GM23338 (cell line): Measurements from ENCODE around the gene APCDD1L. TPM values are rescaled to one million over a fixed set of nuclear protein-coding genes. Genes with fewer than 3 reads are reported as not detected.

Experiments
- ATAC-seq: fragments of 200-7000 bp; cut with Tn5 transposase; 3 replicates; pipeline ENCODE4 v1.9.1; 2020
- DNase-seq: peaks from one replicate; pipeline ENCODE4 v3.0.0-alpha.2; 2015; ENCODE audit warnings: low spot score
- H2AFZ ChIP-seq: fragments of 200-600 bp; sonication (generic); 2 replicates; pipeline ENCODE4 v1.8.0; 2016; ENCODE audit warnings: antibody characterized with exemption, mild to moderate bottlenecking, moderate library complexity
- H3F3A ChIP-seq: fragments of 200-600 bp; sonication (generic); replicated peaks from 2 replicates; pipeline ENCODE4 v1.8.0; 2017; ENCODE audit warnings: antibody characterized with exemption, mixed run types, low read depth
- H3K27ac ChIP-seq: fragments of 200-600 bp; sonication (generic); 2 replicates; pipeline ENCODE4 v1.6.1; 2016; ENCODE audit warnings: low read depth
- H3K27me3 ChIP-seq: fragments of 200-600 bp; sonication (generic); 2 replicates; pipeline ENCODE4 v1.8.0; 2016; ENCODE audit warnings: mild to moderate bottlenecking, mixed run types, moderate library complexity; ENCODE audit not compliant: insufficient read depth
- H3K36me3 ChIP-seq: fragments of 200-600 bp; sonication (generic); 2 replicates; pipeline ENCODE4 v1.8.0; 2016; ENCODE audit warnings: mild to moderate bottlenecking; ENCODE audit not compliant: insufficient read depth
- H3K4me1 ChIP-seq: fragments of 200-600 bp; sonication (generic); 2 replicates; pipeline ENCODE4 v1.8.0; 2016; ENCODE audit warnings: mild to moderate bottlenecking, moderate library complexity; ENCODE audit not compliant: insufficient read depth
- H3K4me2 ChIP-seq: fragments of 200-600 bp; sonication (generic); 2 replicates; pipeline ENCODE4 v1.7.1; 2017; ENCODE audit warnings: mixed run types
- H3K4me3 ChIP-seq: fragments of 200-600 bp; sonication (generic); 2 replicates; pipeline ENCODE4 v1.6.1; 2016; ENCODE audit warnings: mixed run types
- H3K79me2 ChIP-seq: fragments of 200-600 bp; sonication (generic); replicated peaks from 2 replicates; pipeline ENCODE4 v1.8.0; 2017; ENCODE audit warnings: mild to moderate bottlenecking; ENCODE audit not compliant: insufficient read depth
- H3K9me2 ChIP-seq: fragments of 200-600 bp; sonication (generic); 2 replicates; pipeline ENCODE4 v1.8.0; 2017; ENCODE audit not compliant: insufficient read depth
- H4K20me1 ChIP-seq: fragments of 200-600 bp; sonication (generic); replicated peaks from 2 replicates; pipeline ENCODE4 v1.8.0; 2017; ENCODE audit warnings: mild to moderate bottlenecking; ENCODE audit not compliant: insufficient read depth
- H3K27ac Mint-ChIP-seq: 2 replicates; pipeline ENCODE4 v1.8.0; 2020; ENCODE audit warnings: inconsistent platforms, mild to moderate bottlenecking, moderate library complexity, mixed read lengths
- H3K27me3 Mint-ChIP-seq: 3 replicates; pipeline ENCODE4 v1.8.0; 2022; ENCODE audit warnings: low read depth, mild to moderate bottlenecking, moderate library complexity, mixed read lengths, inconsistent platforms; ENCODE audit not compliant: insufficient read depth, poor library complexity
- H3K36me3 Mint-ChIP-seq: 3 replicates; pipeline ENCODE4 v1.8.0; 2021; ENCODE audit warnings: low read depth, mild to moderate bottlenecking, inconsistent platforms, moderate library complexity, mixed read lengths
- H3K4me1 Mint-ChIP-seq: 3 replicates; pipeline ENCODE4 v1.8.0; 2020; ENCODE audit warnings: mild to moderate bottlenecking, inconsistent platforms, mixed read lengths
- H3K4me3 Mint-ChIP-seq: 3 replicates; pipeline ENCODE4 v1.8.0; 2021; ENCODE audit warnings: moderate library complexity, mild to moderate bottlenecking, inconsistent platforms, mixed read lengths
- H3K9me3 Mint-ChIP-seq: 3 replicates; pipeline ENCODE4 v1.8.0; 2020; ENCODE audit warnings: moderate library complexity, mild to moderate bottlenecking, inconsistent platforms, mixed read lengths
- CREB1 ChIP-seq: fragments of 250-450 bp; sonication (Bioruptor Pico); IDR thresholded peaks from 2 replicates; pipeline ENCODE4 v1.5.0; 2020; ENCODE audit warnings: low read depth, mild to moderate bottlenecking, moderate library complexity
- CTCF ChIP-seq, 2 experiments: fragments of 200-600 bp in 1 of 2; sonication (generic) in 1 of 2; conservative IDR thresholded peaks; 2 replicates each; pipeline versions ENCODE4 v1.5.1 to v1.6.1; 2016 to 2017; ENCODE audit warnings: antibody characterized with exemption in 2 of 2, low read depth in 2 of 2, mild to moderate bottlenecking in 2 of 2, moderate library complexity in 1 of 2
- ETS1 ChIP-seq: IDR thresholded peaks from 2 replicates; pipeline ENCODE4 v1.6.1; 2016; ENCODE audit warnings: antibody characterized with exemption
- EZH2 ChIP-seq: fragments of 200-600 bp; sonication (generic); IDR thresholded peaks from one replicate; pipeline ENCODE4 v1.8.0; 2017; ENCODE audit warnings: antibody characterized with exemption, mild to moderate bottlenecking, low read depth; ENCODE audit not compliant: unreplicated experiment
- EZH2phosphoT487 ChIP-seq: fragments of 200-600 bp; sonication (generic); IDR thresholded peaks from one replicate; pipeline ENCODE4 v1.8.1; 2018; ENCODE audit warnings: antibody characterized with exemption; ENCODE audit not compliant: unreplicated experiment
- JUNB ChIP-seq: IDR thresholded peaks from one replicate; pipeline ENCODE4 v1.6.1; 2016; ENCODE audit warnings: antibody characterized with exemption; ENCODE audit not compliant: unreplicated experiment
- REST ChIP-seq: IDR thresholded peaks from one replicate; pipeline ENCODE4 v1.6.1; 2018; ENCODE audit warnings: antibody characterized with exemption; ENCODE audit not compliant: unreplicated experiment
- ZNF114 ChIP-seq: fragments of 250-450 bp; sonication (Bioruptor Pico); IDR thresholded peaks from 2 replicates; pipeline ENCODE4 v1.5.0; 2020; ENCODE audit warnings: mild to moderate bottlenecking, moderate library complexity
- ZNF331 ChIP-seq: fragments of 250-450 bp; sonication (Bioruptor Pico); IDR thresholded peaks from 2 replicates; pipeline ENCODE4 v1.5.0; 2020; ENCODE audit warnings: low read depth, mild to moderate bottlenecking, moderate library complexity
- polyA plus RNA-seq: library from polyadenylated mRNA; unstranded; fragments of >200 nt; fragmentation: Nextera tagmentation; extraction: Ambion mirVana; gene quantifications from 2 replicates; pipeline ENCODE4 v1.2.1, GENCODE V29; 2016
- total RNA-seq: library from RNA; depleted of rRNA; stranded (reverse); fragments of >200 nt; shearing (Covaris generic); gene quantifications from 2 replicates; pipeline ENCODE4 v1.2.3, GENCODE V29; 2014
- TF ChIP-seq, protein P1 (sequence below): fragments of 250-450 bp; sonication (Bioruptor Pico); IDR thresholded peaks from 2 replicates; pipeline ENCODE4 v1.5.0; 2020; ENCODE audit warnings: mild to moderate bottlenecking, moderate library complexity

Gene APCDD1L
- total and polyA plus RNA-seq, 2 experiments from 2014 or later: 1.8 to 4.6 TPM

DNA sequence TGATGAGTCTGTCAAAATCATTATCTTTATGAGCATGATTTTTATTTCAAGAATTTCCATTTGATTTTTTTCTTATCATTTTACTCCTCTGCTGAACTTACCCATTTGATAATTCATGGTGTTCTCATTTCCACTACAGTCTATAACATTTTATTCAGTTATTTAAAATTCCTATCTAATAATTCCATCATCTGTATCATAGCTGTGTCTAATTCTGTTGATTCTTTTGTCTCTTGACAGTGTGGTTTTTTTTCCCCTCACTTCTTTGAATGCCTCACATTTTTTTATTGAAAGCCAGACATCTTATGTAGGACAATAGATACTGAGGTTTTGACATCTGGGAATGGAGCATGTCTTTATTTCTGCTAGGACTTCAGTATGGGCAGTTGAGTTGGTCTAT lies 16.5 kb upstream of the APCDD1L start (continued):
- no peak for TF ChIP-seq REST
- TF ChIP-seq ZNF331: no peak
- no peak for TF ChIP-seq ETS1
- no peak for TF ChIP-seq EZH2phosphoT487
- no peak for TF ChIP-seq CREB1 (CRISPR knock-in tag)
- no peak for TF ChIP-seq EZH2
- no peak for TF ChIP-seq JUNB
- no peak for TF ChIP-seq CTCF (conservative IDR thresholded peaks at IDR 0.05; ENCODE audit: low read depth in 2 of 2)

GRCh38 chr20:58531063-58531462 lies 15.9 kb upstream of the APCDD1L start:
- Mint-ChIP-seq H3K27ac (no peak overlapping the region), H3K27me3 (no peaks in the 10 kb centered on the region), H3K36me3 (peaks cover 22% of the 10 kb centered on the region; the same call in 2 of the 3 replicates), H3K4me1 (no peaks in the 10 kb centered on the region), H3K9me3 (peaks cover 53% of the 10 kb centered on the region), H3K4me3 (no peak overlapping the region)
- H3K4me1 ChIP-seq: no peaks in the 10 kb centered on the region
- no peaks in the 10 kb centered on the region for H3K79me2 ChIP-seq
- H3K9me2 ChIP-seq: no peaks in the 10 kb centered on the region
- H3K4me3 ChIP-seq: no peak overlapping the region
- no peak overlapping the region for H3K4me2 ChIP-seq
- no peak for DNase-seq
- H3K27ac ChIP-seq: no peak overlapping the region
- H2AFZ ChIP-seq: no peak overlapping the region
- 0 out of 2 replicates have a peak, but pooled peaks cover 11% of the 10 kb centered on the region for H3K36me3 ChIP-seq
- H3K27me3 ChIP-seq: no peaks in the 10 kb centered on the region
- no peaks in the 10 kb centered on the region for H3F3A ChIP-seq
- ATAC-seq: no peak
- H4K20me1 ChIP-seq: no peaks in the 10 kb centered on the region
- no peak for TF ChIP-seq ZNF114
- TF ChIP-seq, protein P1, sequence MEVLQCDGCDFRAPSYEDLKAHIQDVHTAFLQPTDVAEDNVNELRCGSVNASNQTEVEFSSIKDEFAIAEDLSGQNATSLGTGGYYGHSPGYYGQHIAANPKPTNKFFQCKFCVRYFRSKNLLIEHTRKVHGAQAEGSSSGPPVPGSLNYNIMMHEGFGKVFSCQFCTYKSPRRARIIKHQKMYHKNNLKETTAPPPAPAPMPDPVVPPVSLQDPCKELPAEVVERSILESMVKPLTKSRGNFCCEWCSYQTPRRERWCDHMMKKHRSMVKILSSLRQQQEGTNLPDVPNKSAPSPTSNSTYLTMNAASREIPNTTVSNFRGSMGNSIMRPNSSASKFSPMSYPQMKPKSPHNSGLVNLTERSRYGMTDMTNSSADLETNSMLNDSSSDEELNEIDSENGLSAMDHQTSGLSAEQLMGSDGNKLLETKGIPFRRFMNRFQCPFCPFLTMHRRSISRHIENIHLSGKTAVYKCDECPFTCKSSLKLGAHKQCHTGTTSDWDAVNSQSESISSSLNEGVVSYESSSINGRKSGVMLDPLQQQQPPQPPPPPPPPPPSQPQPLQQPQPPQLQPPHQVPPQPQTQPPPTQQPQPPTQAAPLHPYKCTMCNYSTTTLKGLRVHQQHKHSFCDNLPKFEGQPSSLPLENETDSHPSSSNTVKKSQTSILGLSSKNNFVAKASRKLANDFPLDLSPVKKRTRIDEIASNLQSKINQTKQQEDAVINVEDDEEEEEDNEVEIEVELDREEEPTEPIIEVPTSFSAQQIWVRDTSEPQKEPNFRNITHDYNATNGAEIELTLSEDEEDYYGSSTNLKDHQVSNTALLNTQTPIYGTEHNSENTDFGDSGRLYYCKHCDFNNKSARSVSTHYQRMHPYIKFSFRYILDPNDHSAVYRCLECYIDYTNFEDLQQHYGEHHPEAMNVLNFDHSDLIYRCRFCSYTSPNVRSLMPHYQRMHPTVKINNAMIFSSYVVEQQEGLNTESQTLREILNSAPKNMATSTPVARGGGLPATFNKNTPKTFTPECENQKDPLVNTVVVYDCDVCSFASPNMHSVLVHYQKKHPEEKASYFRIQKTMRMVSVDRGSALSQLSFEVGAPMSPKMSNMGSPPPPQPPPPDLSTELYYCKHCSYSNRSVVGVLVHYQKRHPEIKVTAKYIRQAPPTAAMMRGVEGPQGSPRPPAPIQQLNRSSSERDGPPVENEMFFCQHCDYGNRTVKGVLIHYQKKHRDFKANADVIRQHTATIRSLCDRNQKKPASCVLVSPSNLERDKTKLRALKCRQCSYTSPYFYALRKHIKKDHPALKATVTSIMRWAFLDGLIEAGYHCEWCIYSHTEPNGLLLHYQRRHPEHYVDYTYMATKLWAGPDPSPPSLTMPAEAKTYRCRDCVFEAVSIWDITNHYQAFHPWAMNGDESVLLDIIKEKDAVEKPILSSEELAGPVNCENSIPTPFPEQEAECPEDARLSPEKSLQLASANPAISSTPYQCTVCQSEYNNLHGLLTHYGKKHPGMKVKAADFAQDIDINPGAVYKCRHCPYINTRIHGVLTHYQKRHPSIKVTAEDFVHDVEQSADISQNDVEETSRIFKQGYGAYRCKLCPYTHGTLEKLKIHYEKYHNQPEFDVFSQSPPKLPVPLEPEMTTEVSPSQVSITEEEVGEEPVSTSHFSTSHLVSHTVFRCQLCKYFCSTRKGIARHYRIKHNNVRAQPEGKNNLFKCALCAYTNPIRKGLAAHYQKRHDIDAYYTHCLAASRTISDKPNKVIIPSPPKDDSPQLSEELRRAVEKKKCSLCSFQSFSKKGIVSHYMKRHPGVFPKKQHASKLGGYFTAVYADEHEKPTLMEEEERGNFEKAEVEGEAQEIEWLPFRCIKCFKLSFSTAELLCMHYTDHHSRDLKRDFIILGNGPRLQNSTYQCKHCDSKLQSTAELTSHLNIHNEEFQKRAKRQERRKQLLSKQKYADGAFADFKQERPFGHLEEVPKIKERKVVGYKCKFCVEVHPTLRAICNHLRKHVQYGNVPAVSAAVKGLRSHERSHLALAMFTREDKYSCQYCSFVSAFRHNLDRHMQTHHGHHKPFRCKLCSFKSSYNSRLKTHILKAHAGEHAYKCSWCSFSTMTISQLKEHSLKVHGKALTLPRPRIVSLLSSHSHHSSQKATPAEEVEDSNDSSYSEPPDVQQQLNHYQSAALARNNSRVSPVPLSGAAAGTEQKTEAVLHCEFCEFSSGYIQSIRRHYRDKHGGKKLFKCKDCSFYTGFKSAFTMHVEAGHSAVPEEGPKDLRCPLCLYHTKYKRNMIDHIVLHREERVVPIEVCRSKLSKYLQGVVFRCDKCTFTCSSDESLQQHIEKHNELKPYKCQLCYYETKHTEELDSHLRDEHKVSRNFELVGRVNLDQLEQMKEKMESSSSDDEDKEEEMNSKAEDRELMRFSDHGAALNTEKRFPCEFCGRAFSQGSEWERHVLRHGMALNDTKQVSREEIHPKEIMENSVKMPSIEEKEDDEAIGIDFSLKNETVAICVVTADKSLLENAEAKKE (CRISPR knock-in tag): no peak
